GM19372 (cell line): ENCODE data around the gene TFR2.

Experiments used
- ATAC-seq: cut with Tn5 transposase; IDR thresholded peaks from one replicate; pipeline ENCODE4 v1.9.1; 2021; ENCODE audit warnings: mild to moderate bottlenecking, low read depth, moderate library complexity; ENCODE audit not compliant: unreplicated experiment

The TFR2 gene

DNA sequence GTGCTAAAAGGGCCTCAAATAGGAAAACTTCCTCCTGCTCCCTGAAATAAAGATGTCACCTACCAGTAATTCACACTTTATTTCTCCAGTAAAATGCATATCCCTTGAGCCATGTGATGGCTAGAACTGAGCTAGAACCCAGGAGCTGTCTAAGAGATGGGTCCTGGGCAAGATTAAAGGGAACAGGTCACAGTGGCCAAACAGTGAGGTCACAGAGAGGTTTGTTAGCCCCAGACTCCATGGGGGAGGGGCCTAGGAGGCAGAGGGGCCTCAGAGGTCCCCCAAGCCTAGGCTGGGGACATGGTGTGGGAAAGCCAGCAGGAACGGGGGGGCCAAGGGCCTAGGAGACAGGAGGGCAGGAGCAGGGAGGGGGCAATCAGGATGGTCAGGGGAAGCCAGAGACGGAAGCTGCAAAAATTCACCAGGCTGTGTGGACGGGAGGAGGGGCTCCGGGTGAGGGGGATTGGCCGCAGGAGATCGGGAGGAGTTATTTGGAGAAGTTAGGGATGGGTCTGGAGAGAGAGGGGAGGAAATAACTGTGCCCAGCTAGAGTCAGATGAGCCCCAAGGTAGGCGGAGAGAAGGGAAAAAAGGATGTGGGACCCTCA lies 51.9 kb downstream of the TFR2 start:
- ATAC-seq, result no peak

GRCh38 chr7:100588438-100588837 lies 52.9 kb downstream of the TFR2 start:
- no peak for ATAC-seq

- peak; percentile 84 for ATAC-seq
These were observed 54.9 kb downstream of the TFR2 start, which contains the start of gene FBXO24 for GRCh38 chr7:100586266-100587025. TSS of gene FBXO24 (plus strand) at chr7:100586328. CDS start at chr7:100586626, 298 bp downstream.

GRCh38 chr7:100585511-100586265 lies 55.7 kb downstream of the TFR2 start, which contains the start of gene LRCH4:
TSS of gene LRCH4 (minus strand) at chr7:100586129. CDS start at chr7:100586100, 29 bp downstream.
- peak; percentile 21 for ATAC-seq

DNA sequence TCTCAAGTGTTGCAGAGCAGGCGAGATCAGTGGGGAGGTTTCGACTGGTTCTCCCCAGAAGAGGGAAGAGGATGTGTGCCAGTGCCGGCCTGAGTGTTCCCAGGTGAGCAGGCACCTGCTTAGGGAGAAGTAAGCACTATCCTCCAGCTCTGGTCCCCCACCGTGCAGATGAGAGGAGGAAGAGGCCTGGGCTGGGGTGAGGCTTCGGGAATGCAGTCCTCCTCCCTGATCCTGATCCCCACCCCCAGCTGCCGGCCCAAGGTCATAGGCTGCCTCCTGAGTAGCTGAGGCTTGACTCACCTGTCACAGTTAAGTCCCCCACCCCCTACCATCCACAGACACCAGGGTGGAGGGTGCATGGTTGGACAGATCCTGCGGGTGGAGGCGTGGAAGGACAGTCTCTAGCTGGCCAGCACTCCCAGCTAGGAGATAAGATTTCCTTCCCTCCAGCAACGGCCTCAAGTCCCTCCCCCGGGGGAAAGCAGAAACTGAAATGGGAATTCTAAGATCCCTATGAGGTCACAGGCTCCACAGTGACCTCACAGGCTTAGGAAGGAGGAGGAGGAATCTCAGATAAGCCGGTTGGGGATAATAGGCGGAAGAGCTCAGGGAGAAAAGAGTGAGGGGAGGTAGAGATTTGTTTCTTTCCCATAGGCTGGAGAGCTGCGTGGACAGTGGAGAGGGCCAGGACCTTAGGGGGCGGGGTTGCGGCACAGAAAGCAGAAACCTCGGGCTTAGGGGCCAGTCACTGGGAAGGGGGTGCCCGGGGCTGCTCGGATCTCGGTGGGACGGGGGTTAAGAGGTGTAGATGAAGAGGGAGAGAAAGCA lies 56.5 kb downstream of the TFR2 start:
- no peak for ATAC-seq

DNA sequence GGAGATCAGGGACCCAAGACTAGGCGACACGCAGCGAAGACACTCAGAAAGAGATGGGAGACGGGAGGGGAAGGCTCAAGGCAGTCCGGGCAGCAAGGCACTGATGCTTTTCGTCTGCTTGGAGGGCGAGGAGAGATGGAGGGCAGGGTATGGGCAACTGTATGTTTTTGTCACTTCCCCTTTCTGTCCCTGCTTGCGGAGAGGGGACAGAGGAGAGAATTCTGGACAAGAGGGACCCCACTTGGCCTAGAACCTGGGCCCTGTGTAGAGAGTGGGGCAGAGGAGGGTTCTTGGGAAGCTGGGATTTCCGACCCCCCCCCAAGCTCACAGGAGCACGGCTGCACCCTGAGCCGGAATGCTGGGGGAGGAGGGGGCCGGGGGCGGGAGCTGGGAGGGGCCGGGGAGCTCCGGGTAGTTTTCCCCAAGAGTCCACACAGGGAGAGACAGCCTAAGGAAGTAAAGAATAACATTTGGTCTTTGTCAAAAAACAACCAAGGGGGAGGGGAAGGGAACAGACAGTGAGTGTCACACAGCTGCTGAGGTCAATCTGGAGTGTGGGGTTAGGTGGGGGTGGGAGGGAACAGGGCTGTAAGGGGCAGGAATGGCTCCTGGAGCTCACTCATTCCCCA lies 57.2 kb downstream of the TFR2 start:
- ATAC-seq, result no peak

- no peak for ATAC-seq
These were observed 58.0 kb downstream of the TFR2 start for GRCh38 chr7:100583132-100584053.

GRCh38 chr7:100582650-100583049 lies 58.7 kb downstream of the TFR2 start:
- ATAC-seq, result no peak

DNA sequence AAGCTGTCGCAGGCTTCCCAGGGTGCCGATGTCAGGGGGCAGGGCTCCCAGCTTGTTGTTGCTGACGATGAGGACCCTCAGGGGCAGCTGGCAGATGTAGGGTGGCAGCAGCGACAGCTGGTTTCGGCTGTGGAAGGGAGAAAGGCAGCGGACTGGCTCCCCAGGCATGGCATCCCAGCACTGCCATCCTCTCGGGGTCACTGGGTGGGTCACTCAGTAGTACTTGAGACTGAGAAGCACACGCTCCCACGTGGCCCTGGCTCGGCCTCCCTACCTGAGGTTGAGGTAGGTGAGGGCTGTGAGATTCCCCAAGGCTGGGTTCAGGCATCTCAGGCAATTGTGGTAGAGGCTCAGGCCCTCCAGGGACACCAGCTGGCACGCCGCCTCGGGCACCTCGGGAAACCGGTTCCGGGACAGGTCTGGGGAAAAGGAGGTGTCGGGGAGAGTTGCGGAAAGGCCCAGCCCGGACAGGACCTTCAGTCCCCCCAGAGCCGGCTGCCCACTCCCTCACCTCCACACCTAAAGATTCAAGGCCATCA lies 59.2 kb downstream of the TFR2 start:
- ATAC-seq, result no peak

GRCh38 chr7:100580466-100581283 lies 60.7 kb downstream of the TFR2 start:
- ATAC-seq, result no peak

- ATAC-seq, result no peak
These were observed 62.8 kb downstream of the TFR2 start for GRCh38 chr7:100578246-100579183.

- ATAC-seq, result no peak
These were observed 63.8 kb downstream of the TFR2 start for GRCh38 chr7:100577507-100577906.

DNA sequence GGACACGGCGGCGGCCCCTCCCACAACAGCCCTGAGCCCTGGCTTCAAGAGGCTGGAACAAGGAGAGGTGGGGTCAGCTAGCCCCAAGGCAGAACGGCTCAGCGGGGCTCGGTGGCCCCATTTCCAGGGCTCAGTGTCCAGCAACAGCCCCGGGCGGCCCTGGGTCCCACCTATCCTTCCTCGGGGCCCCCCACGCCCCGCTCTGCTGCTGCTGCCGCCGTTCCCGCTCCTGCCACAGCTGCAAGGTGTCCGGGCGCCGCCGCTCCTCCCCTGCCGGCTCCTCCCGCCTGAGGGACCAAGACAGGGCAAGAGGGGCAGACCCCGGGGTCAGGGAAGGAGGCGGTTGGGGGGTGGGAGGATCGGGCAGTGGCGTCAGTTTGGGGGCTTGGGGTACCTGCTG lies 64.2 kb downstream of the TFR2 start:
- no peak for ATAC-seq

DNA sequence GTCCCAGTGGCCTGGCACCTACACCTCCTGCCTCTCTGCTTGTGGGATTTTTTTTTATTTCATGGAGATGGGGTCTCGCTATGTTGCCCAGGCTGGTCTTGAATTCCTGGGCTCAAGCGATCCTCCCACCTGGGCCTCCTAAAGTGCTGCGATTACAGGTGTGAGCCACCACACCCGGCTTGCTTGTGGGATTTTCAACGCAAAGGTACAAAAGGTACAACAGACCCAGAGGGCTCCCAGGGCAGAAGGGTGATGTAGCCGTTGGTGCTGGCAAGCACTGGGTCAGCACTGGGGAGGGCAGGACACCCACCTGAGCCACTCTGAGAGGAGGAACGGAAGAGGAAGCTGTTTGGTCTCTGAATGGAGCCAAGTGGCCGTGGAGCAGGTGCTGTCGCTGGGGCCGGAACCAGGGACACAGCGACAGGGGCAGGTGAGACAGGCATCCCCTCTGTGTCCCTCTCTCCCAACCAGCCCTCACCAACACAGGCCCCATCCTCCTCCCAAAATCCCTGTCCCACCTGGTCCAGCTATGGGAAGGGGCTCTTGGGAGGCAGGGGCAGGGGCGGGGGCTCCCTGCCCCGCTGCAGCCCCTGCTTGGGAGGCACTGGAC lies 64.9 kb downstream of the TFR2 start:
- no peak for ATAC-seq

DNA sequence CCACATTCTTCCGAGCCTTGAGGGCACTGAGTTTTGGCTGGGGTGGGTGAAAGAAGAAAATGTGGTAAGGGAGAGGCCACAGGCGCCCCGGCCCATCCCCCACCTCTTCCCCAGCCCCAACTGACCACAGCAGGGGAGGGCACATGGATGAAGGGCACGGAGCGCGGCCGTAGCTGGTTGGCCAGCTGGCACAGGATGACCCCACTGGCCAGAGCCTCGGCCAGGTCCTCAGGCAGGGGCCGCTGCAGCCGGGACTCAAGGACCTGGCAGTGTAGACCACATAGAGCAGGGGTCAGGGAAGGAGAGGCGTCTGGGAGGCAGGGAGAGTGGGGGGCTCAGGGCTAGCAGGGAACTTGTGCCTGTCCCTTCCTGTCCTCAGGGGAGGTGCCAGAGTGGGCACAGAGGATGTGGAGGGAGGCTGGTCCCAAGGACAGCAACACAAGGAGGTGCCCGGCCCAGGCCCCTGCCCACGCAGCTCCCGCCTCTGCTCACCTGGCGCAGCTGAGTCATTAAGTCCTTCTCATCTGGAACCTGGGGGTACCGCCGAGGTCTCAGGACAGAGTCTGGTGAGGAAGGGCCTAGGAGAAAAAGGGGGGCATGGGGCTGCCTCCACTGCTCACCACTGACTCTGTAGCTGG lies 65.5 kb downstream of the TFR2 start:
- no peak for ATAC-seq

DNA sequence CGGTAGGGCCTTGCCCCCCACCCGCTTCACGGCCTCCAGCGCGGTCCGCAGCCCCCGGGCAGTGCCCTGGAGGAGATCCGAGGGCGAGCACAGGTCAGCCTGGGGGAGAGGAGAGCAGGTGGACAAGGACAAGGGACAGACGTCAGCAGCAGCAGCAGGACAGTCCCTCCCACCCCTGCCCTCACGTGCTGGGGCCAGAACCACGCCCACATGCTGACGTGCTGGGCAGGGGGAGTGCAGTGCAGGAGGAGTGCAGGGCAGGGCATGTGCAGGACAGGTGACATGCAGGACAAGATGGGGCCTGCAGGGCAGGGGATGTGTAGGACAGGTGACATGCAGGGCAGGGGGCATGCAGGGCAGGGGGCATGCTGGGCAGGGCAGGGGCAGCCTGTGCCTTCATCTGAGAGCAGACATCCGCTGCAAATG lies 66.1 kb downstream of the TFR2 start:
- ATAC-seq, result no peak
